Stimulated activated CD4-positive, alpha-beta T cell treated with anti-CD3 and anti-CD28 coated beads, Interleukin-1b, Interleukin-23, amount 100 ng/mL, for 1 hour (primary cell): ENCODE data around the gene POLD3.
"Not testable (repeated sequence)": the region's sequence is repeated elsewhere in the genome, so short reads cannot be mapped to it uniquely, and the experiment has no call there.

Experiments
- DNase-seq, 2 donors: peaks; one replicate each; pipeline ENCODE4 v3.0.0-alpha.2; 2020; ENCODE audit warnings: low read depth in 2 of 2

Gene POLD3

GRCh38 chr11:74581954-74582547 lies 10.3 kb upstream of the POLD3 start:
- DNase-seq, result no peak

GRCh38 chr11:74583024-74583624 lies 9.3 kb upstream of the POLD3 start:
- no peak for DNase-seq

GRCh38 chr11:74590492-74590891 lies 1.9 kb upstream of the POLD3 start:
- not testable (repeated sequence) for DNase-seq

- no peak for DNase-seq
Measured at GRCh38 chr11:74592063-74592440, 330 bp upstream of the POLD3 start.

- no peak for DNase-seq
Measured at GRCh38 chr11:74593463-74593862, 1.1 kb downstream of the POLD3 start.

GRCh38 chr11:74602637-74603556 lies 10.5 kb downstream of the POLD3 start:
- DNase-seq, result no peak

GRCh38 chr11:74603845-74604244 lies 11.5 kb downstream of the POLD3 start:
- DNase-seq, result no peak

- no peak for DNase-seq
Measured at GRCh38 chr11:74604311-74604710, 11.9 kb downstream of the POLD3 start.

- no peak for DNase-seq
Measured at GRCh38 chr11:74605403-74605802, 13.0 kb downstream of the POLD3 start.

GRCh38 chr11:74608431-74608830 lies 16.0 kb downstream of the POLD3 start:
- no peak for DNase-seq

GRCh38 chr11:74611369-74611861 lies 19.0 kb downstream of the POLD3 start:
- DNase-seq, result no peak

GRCh38 chr11:74612877-74613276 lies 20.5 kb downstream of the POLD3 start:
- no peak for DNase-seq

- DNase-seq, result no peak
Measured at GRCh38 chr11:74615311-74615710, 22.9 kb downstream of the POLD3 start.

- no peak for DNase-seq
Measured at GRCh38 chr11:74615988-74616387, 23.6 kb downstream of the POLD3 start.

- no peak for DNase-seq
Measured at GRCh38 chr11:74620531-74620930, 28.1 kb downstream of the POLD3 start.

GRCh38 chr11:74626130-74626529 lies 33.7 kb downstream of the POLD3 start:
- no peak for DNase-seq

- no peak for DNase-seq
Measured at GRCh38 chr11:74626604-74627003, 34.2 kb downstream of the POLD3 start.

- no peak for DNase-seq
Measured at GRCh38 chr11:74627381-74627780, 35.0 kb downstream of the POLD3 start.

- DNase-seq, result no peak
Measured at GRCh38 chr11:74630043-74630442, 37.7 kb downstream of the POLD3 start.

GRCh38 chr11:74633406-74634393 lies 41.3 kb downstream of the POLD3 start:
- DNase-seq, result no peak

- no peak for DNase-seq
Measured at GRCh38 chr11:74634537-74634936, 42.2 kb downstream of the POLD3 start.
